Measurements from ENCODE around the gene RALY.

RALY gene

DNA sequence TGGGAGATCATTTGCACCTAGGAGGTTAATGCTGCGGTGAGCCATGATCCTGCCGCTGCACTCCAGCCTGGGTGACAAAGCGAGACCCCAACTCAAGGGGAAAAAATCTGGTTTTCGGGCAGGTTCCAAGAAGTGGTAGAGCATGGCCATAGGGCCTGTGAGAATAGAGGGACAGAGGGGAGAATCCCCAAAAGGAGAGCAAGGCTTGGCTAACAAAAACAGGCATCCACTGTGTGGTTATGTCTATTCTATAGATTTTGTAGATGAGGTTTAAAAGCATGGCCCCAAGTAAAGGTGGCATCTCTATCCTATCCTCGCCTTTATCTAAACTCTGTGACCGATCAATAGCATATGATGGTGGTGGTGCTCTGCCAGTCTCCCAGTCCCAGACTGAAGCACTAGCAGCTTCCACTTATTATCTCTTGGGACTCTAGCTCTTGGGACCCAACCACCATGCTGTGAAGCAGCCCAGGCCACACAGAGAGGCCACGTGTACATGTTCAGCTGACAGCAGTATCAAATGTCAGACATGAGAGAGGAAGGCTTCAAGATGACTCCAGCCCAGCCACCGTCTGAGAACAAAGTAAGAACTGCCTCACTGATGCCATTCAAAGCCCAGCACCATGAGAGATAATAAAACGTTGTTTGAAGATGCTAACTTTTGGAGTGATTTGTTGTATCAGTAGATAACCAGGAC, 90.7 kb downstream of the RALY start:
- DNase-seq, result no peak

DNA sequence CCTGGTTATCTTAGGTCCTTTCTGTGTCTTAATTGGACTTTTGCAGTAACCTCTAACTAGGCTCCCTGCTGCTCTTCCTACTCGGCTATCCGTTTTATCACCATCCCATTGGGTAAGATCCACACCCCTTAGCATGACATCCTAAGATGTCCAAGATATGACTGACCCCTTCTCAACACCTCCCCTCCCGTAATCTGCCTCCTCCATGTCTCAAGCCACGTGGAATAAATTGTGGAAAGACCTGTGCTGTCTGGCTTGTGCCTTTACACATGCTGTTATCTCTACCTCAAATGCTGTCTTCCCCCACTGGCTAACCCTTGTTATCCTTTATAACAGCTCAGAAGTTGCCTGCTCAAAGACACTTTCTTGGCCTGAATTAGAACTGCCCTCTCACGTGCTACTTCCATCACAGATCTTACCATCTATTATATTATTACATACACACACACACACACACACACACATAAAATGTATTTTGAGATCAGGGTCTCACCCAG, 91.9 kb downstream of the RALY start:
- no peak for DNase-seq

DNA sequence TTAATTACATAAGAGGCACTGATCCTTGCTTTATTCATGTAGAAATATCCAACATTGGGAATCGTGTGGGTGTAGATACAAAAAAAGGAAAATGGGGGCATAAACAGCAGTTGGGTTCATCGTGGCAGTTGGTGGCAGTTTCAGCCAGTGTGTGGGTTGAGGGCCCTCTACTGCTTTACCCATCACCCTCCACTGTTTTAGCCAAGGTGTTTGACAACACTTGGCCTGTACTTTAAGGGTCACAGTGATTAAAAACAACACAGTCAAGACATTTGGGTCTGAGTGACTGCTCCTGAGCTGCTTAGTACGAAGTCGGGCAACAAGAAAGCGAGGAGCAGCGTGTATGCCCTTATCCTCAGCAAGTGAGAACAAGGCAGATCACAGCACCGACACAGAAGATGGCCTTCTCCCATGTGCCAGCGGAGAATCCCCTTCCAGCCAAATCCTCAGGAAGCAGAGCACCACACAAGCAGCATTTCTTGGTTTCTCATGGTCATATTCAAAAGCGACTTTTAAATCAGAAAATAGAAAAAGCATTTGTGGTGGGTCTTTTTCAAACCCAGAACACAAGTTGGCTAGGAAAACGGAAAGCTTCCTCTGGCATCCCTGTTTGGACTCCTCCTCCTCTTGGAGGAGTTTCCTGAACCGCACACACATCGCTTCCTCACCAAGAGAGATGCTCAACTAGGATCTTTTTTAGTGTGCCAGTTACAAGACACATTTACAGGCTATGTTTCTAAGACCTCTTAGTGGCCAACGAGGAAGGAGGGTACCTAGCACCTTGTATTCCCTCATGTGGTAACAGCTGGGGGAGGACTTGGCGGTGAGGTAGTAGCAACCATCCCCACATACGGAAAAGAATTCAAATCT, 94.8 kb downstream of the RALY start:
- no peak for DNase-seq

DNA sequence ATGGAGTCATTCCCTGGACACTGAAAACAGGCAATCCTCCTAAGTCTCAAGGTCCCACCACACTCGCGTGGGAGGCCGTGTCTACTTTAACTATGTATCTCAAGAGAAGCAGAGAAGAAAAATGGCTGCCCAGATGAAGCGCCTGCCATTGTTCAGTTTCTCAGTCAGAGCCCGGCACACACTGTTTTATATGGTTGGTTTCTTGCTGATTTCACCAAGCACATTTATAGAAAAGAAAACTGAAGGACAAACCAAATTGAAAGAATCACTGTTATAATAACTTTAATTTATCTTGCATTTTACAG, 95.4 kb downstream of the RALY start:
- no peak for DNase-seq

DNA sequence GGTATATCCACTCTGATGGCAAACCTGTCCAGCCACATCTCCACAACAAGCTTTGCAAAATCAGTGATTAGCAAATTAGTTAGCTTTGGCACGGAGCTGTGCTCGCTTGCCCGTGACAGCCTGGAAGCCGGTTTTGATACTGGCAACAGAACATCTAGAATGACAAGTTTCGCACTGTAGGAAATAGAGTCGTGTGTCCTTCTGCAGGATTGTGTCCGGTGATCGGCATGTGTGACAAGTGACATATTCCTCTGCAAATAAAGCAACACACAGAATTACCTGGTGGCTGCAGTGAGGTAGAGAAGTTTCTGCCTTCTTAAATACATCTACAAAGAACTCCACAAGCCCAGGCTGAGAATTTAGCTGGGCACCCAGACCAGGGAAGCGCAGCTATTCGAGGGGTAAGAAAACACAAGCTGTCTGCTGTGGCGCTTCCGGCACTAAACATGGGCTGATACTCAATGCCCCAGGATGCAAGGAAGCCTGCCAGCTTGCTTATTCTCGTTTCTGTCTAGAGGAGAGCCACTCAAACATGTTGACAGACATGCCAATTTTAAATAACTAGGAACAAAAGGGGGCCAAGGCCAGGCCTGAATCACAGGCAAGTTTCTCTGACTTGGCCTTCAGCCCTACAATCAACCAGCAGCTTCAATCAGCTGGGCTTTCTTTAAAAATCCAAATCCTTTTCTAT, 96.1 kb downstream of the RALY start:
- no peak for DNase-seq

DNA sequence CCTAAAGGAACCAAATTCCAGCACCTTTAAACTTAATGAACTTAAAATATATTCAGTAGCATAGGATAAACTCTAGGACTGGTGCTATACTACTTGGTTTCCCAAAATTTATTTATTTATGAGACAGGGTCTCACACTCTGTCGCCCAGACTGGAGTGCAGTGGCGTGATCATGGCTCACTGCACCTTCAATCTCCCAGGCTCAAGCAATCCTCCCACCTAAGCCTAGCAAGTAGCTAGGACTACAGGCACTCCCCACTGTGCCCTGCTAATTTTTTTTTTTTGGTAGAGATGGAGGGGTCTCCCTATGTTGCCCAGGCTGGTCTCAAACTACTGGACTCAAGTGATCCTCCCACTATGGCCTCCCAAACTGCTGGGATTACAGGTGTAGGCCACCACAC, 96.9 kb downstream of the RALY start:
- DNase-seq, result no peak

DNA sequence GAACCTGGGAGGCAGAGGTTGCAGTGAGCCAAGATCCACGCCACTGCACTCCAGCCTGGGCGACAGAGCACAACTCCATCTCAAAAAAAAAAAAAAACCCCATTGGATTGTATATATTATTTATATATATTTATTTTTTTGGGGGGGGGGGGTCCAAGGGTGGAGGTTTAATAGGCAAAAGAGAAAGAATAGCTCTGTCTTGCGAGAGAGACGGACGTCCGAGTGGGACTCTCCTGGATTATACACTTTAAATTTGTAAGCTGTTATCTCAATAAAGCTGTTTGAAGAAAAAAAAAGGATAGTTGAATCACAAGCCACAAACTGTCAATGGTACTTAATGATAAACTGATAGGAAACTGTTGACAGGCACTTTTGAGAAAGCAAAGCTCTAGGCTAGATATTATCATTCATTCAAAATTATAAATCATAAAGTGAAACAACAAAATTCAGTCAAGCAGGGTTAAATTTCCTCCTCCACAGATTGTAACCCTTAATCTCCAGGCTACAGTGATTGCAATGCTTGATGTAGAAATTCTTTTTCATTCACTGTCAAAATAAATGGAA, 98.0 kb downstream of the RALY start:
- DNase-seq, result no peak

DNA sequence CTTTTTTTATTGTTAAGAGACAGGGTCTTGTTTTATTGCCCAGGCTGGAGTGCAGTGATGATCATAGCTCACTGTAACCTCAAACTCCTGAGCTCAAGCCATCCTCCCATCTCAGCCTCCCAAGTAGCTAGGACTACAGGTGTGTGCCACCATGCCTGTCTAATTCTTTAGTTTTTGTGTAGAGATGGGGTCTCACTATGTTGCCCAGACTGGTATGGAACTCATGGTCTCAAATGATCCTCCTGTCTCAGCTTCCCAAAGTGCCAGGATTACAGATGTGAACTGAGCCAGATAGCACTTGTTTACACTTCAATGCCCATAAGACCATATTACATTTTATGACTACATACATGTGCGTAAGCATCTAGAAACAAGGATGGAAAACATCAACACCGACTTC, 100.2 kb downstream of the RALY start:
- no peak for DNase-seq

DNA sequence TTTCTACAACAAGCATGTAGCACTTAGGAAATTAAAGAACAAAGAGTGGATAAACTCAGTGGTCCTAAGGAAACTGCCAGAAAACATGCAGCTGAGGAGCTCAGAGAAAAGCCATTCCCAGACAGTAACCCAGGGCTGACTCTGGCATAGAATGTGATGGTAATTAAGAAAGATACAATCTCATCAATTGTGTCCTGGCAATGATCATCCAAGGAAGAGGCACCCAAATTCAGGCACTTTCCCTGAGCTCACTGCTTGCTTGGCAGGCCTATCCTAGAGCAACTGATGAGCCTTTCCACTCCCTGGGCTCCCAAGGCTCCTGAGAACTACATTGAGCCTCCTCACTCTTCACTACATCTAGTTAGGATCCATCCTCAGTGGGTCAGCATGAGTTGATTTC, 102.1 kb downstream of the RALY start:
- DNase-seq, result no peak

DNA sequence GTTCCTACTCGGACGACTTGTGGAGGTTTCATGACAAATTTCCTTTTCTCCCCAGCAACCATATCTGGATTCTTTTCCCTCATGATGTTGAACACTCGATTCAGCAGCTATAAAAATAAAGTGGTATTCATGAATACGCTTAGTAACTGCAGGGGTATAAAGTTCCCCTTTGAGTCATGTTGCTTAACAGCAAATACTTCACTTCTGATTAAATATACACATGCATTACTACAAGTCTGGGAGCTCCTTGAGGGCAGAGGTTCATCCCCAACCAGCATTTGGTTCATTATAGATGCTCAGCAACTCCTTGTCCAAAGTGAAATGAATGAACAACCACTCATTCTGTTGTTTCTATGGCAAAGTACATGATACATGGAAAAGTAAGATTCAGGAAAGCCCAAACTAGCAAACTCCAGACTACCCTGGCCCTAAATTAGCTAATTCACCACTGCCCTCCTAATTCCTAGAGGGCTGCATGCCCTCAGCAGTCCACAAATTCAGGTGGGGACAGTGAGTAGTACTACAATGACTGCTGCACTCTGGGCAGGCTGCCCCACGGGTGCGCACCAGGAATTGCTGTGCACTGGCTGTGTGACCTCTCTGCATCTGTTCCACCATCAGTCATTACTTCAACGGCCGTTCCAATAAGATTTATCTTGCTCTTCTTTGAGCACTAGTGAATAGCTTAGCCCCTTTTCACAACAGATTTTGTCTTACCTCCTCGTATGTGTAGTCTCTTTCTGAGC, 103.2 kb downstream of the RALY start:
- DNase-seq, result no peak

DNA sequence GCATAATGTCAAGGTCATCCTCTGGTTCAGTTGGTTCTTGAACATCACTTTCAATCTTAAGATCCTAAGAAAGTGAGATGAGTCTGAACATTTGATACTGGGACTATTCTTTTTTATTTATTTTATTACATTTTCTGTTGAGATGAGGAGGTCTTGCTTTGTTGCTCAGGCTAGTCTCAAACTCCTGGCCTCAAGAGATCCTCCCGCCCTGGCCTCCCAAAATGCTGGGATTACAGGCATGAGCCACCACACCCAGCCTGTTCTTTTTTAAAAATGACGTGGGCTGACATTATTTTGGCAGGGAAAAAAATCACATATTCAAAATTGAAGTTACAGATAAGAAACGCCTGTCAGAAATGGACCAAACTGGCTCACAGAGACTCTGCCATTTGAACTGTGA, 104.9 kb downstream of the RALY start:
- DNase-seq, result no peak

DNA sequence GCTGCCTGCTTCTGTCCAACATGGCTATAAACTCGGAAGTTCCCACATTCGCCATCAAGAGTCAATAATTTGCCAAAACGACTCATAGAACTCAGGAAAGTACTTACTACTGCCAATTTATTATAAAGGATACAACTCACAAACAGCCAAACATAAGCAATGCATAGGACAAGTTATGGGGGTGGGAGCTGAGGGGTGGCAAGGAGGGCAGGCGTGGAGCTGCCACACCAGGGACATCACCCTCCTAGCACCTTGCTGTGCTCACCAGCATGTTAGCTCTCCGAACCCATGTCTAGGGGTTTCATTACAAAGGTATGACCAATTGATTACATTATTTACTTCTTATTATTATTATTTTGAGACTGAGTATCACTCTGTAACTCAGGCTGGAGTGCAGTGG, 106.0 kb downstream of the RALY start:
- no peak for DNase-seq

DNA sequence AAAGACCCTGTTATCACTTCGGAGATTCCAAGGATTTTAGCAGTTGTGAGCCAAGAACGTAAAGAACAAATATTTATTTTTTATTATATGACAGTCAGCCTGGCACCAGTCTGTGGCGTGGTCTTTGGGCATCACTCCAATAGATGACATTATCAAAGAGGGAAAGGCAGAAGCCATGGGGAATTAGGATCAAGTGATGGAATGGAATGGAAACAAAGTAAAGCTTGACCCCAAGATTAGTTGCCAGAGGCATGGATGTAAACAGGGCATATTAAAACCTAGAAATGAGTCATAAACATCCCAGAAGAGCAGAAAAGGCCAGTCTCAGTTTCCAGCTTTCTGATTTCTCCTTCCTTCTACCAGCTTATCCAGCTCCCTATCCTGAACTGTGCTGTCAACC, 106.9 kb downstream of the RALY start:
- DNase-seq, result no peak

DNA sequence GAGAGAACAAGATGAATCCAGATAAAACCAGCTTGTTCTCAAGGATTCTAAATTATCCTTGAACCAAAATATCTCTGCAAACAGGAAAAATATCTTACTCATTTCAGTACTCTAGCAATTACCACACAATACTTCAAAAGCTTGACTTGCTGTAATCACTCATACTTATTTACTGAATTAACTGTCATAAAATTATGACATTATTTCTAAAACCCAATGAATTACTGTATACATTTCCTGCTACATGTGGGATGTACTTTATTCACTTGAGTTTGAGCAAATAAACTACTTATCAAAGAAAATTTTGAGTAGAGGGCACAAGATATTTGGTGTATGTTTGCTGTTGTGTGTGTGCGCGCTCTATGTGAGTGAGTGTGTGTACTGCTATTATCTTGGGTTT, 108.6 kb downstream of the RALY start:
- DNase-seq, result no peak

DNA sequence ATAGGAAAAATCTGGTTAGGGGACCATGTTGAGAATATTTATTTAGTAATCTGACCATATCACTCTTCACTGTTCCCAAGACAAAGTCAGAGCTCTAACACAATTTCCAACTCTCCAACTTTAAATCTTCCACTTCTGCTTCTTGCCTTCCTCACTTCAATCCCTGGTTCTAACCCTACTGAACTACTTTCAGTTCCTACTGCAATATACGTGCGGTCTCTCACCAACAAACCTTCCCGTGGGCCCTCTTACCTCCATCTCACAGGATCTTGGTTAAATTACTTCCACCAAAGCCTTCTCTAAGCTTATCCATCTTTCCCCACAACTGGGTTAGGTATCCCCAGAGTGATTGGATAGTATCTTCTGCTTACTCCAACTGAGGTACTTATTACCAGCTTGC, 110.3 kb downstream of the RALY start:
- DNase-seq, result no peak

DNA sequence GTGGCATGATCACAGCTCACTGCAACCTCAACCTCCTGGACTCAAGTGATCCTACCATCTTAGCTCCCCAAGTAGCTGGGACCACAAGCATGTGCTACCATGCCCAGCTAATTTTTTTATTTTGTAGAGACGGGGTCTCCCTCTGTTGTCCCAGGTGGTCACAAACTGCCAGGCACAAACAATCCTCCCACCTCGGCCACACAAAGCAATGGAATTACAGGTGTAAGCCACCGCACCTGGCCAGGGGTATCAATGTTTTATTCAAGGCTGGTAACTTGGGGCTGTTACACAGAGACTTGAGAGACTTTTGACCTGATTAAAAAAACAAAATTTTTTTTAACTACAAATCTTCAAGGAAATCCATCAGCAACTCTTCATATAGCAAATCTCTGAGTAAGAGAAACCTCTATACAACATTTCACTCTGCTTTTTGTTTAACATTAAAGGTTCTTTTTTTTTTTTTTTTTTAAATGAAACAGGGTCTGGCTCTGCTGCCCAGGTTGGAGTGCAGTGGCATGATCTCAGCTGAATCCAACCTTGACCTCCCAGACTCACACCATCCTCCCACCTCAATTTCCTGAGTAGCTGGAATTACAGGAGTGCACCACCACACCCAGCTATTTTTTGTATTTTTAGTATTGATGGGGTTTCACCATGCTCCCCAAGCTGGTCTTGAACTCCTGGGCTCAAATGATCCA, 112.4 kb downstream of the RALY start:
- no peak for DNase-seq

DNA sequence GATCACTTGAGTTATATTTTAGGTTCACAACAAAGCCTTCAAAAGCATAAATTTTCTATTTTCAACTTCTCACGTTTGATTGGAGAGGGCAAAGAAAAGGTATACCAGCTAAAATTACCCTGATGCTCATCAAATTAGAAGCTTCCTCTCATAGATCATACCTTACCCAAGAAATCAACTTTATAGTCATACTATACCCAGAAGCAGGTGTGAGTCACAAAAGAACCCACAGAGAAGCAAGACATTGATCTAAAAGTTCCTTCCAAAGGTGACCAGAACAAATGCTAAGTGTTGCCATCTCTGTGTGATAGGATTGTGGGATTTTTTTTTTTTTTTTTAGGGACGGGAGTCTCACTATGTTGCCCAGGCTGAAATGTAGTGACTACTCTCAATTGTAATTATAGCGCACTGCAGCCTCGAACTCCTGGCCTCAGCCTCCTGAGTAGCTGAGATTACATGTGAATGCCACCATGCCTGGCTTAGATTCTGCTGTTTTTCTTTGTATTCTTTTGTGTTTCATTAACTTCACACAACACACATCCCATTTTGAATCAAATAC, 115.0 kb downstream of the RALY start:
- DNase-seq, result no peak

DNA sequence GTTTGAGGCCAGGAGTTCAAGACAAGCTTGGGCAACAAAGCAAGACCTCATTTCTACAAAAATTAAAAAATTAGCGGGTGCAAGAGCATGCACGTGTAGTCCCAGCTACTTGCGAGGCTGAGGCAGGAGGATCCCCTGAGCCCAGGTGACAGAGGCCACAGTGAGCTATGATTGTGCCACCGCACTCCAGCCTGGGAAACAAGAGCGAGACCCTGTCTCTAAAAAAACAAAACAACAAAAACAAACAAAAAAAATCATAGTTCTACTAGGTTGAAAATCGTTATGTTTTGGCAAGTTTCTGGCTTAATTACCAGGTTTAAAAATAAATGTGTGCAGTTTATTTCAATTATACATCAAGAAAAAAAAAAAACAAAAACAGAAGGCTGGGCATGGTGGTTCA, 115.7 kb downstream of the RALY start:
- DNase-seq, result no peak

DNA sequence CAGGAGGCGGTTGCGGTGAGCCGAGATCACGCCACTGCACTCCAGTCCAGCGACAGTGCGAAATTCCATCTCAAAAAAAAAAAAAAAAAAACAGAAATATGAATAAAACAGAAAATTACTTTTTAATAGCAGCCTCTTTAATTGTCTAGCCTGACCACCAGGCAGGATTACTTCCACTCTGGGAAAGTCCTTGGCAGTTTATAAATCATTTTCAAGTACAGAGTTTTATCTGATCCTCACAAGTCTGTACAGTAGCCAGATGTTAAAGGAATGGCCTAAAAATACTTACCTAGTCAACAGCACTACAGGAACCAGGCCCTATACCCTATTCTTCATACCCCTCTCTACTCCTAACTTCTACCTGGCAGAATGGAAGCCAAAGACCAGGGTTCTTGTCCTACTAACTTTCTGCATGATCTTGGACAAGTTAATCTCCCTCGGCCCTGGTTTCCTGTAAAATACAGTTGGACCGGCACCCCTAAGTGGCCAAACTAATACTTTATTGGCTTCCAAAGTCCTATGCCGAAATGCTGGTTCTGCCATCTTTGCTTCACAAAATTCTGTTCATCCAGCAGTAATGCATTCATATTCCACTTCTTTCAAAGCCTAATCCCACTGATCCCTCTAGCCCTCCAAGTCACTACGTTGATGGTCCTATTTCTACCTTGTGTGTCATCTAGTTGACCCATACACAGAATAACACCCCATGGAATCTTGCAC, 116.5 kb downstream of the RALY start:
- DNase-seq, result no peak

DNA sequence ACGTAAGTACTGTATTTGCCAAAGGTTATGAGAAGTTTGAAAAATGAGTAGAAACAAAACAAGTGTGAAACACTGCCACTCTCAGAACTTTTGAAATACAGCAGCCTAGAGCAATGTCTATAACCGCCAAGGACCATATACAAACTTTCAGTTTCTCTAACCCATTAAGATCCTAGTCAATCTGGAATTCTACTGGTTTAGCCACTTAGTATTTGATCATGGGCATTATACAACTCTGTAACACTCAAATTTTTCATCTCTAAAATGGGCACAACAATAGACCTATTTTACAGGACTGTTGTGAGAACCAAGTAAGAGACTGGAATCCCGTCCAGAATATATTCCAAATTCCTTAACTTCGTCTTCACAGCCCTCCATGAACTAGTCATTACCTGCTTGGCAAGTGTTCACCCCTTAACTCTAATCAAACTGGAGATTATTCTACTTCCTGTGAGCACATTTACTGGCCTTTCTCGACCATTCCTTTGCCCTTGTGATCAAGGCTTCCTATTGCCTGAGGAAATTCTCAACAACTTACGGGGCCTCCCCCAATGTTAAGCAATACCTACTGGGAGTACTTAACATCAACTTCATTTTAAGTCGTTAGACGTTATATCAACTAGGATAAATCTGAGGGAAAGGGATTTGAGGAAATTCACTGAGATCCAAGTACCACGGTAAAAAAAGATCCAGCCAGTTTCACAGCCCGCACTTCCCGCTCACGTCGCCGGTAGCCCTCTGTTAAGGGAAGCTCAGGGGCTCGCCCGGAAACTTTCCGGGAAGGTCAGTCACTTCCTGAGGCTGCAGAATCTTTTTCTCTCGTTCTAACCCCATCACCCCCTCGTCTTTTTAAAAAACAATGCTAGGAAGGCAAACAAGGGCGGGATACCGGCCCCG, 117.3 kb downstream of the RALY start:
- no peak for DNase-seq

Measured in left hindlimb (tissue), 1 donor.